Measurements from ENCODE around the gene MCM3AP. TPM values are rescaled to one million over a fixed set of nuclear protein-coding genes. Genes with fewer than 3 reads are reported as not detected.

The MCM3AP gene
- total RNA-seq, 1 donor from 2014 or later: 153 TPM

- H3K4me3 Mint-ChIP-seq: no peak overlapping the region
- peaks cover 8% of the 10 kb centered on the region for H3K4me1 Mint-ChIP-seq
- H3K27me3 Mint-ChIP-seq (ENCODE audit: low read depth): no peaks in the 10 kb centered on the region
- no peaks in the 10 kb centered on the region for H3K9me3 Mint-ChIP-seq
- TF ChIP-seq, protein P1, sequence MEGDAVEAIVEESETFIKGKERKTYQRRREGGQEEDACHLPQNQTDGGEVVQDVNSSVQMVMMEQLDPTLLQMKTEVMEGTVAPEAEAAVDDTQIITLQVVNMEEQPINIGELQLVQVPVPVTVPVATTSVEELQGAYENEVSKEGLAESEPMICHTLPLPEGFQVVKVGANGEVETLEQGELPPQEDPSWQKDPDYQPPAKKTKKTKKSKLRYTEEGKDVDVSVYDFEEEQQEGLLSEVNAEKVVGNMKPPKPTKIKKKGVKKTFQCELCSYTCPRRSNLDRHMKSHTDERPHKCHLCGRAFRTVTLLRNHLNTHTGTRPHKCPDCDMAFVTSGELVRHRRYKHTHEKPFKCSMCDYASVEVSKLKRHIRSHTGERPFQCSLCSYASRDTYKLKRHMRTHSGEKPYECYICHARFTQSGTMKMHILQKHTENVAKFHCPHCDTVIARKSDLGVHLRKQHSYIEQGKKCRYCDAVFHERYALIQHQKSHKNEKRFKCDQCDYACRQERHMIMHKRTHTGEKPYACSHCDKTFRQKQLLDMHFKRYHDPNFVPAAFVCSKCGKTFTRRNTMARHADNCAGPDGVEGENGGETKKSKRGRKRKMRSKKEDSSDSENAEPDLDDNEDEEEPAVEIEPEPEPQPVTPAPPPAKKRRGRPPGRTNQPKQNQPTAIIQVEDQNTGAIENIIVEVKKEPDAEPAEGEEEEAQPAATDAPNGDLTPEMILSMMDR (conservative IDR thresholded peaks at IDR 0.05): no peak
- peaks cover 13% of the 10 kb centered on the region for H3K36me3 Mint-ChIP-seq (ENCODE audit: low read depth)
- no peak overlapping the region for H3K27ac Mint-ChIP-seq (ENCODE audit: unreplicated experiment)
- DNase-seq (ENCODE audit: low read depth, low spot score): no peak
Observed at GRCh38 chr21:46219591-46220239, 65.7 kb downstream of the MCM3AP start.

DNA sequence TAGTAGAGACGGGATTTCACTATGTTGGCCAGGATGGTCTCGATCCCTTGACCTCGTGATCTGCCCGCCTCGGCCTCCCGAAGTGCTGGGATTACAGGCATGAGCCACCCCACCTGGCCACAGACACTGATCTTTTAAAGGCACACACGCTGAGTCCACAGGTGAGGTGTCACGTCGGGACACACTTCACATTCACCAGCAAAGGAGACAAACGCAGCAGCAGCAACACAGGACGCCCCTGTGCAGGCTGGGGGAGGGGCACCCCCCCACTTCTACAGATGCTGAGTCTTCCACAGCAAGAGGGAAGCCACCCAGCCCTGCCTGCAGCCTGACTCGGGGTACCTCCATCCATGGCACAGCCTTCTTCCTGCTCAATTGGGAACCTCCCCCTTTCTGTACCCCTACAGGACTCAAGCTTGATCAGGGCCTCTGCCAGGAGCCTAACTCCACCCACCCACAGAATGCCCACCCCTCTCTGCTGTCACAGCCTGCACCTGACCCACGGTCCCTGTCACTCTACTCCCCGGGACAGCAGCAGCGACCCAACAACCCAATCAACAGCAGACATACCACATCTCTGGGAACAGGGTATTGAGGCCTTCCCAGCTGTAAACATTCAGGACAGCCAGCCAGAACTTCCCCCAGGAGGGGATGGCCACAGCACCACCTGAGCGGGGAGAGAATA lies 66.4 kb downstream of the MCM3AP start:
- H3K27ac Mint-ChIP-seq (ENCODE audit: unreplicated experiment): no peak overlapping the region
- DNase-seq (ENCODE audit: low read depth, low spot score): no peak
- H3K4me3 Mint-ChIP-seq: no peak overlapping the region
- TF ChIP-seq, protein P1 (conservative IDR thresholded peaks at IDR 0.05): no peak
- H3K36me3 Mint-ChIP-seq (ENCODE audit: low read depth): peaks cover 9% of the 10 kb centered on the region
- H3K27me3 Mint-ChIP-seq (ENCODE audit: low read depth): no peaks in the 10 kb centered on the region
- no peaks in the 10 kb centered on the region for H3K9me3 Mint-ChIP-seq
- peaks cover 2% of the 10 kb centered on the region for H3K4me1 Mint-ChIP-seq

GRCh38 chr21:46217511-46218196 lies 67.8 kb downstream of the MCM3AP start:
- Mint-ChIP-seq H3K36me3 (ENCODE audit: low read depth) (peaks cover 9% of the 10 kb centered on the region), H3K4me3 (no peak overlapping the region), H3K4me1 (no peaks in the 10 kb centered on the region), H3K27ac (ENCODE audit: unreplicated experiment) (peak overlapping the region; percentile 71), H3K27me3 (ENCODE audit: low read depth) (no peaks in the 10 kb centered on the region), H3K9me3 (no peaks in the 10 kb centered on the region)
- TF ChIP-seq, protein P1 (conservative IDR thresholded peaks at IDR 0.05): no peak
- DNase-seq (ENCODE audit: low read depth, low spot score): no peak

GRCh38 chr21:46216132-46216747 lies 69.2 kb downstream of the MCM3AP start:
- TF ChIP-seq, protein P1 (conservative IDR thresholded peaks at IDR 0.05): no peak
- Mint-ChIP-seq H3K4me3 (no peak overlapping the region), H3K9me3 (no peaks in the 10 kb centered on the region), H3K27ac (ENCODE audit: unreplicated experiment) (no peak overlapping the region), H3K27me3 (ENCODE audit: low read depth) (no peaks in the 10 kb centered on the region), H3K4me1 (no peaks in the 10 kb centered on the region), H3K36me3 (ENCODE audit: low read depth) (peaks cover 3% of the 10 kb centered on the region)
- no peak for DNase-seq (ENCODE audit: low read depth, low spot score)

GRCh38 chr21:46215436-46216131 lies 69.8 kb downstream of the MCM3AP start:
- H3K4me3 Mint-ChIP-seq: no peak overlapping the region
- DNase-seq (ENCODE audit: low read depth, low spot score): no peak
- H3K4me1 Mint-ChIP-seq: no peaks in the 10 kb centered on the region
- H3K36me3 Mint-ChIP-seq (ENCODE audit: low read depth): peaks cover 3% of the 10 kb centered on the region
- TF ChIP-seq, protein P1 (conservative IDR thresholded peaks at IDR 0.05): no peak
- no peak overlapping the region for H3K27ac Mint-ChIP-seq (ENCODE audit: unreplicated experiment)
- H3K27me3 Mint-ChIP-seq (ENCODE audit: low read depth): no peaks in the 10 kb centered on the region
- H3K9me3 Mint-ChIP-seq: no peaks in the 10 kb centered on the region
